ENCODE results near the gene ADGRD1.

Gene ADGRD1

DNA sequence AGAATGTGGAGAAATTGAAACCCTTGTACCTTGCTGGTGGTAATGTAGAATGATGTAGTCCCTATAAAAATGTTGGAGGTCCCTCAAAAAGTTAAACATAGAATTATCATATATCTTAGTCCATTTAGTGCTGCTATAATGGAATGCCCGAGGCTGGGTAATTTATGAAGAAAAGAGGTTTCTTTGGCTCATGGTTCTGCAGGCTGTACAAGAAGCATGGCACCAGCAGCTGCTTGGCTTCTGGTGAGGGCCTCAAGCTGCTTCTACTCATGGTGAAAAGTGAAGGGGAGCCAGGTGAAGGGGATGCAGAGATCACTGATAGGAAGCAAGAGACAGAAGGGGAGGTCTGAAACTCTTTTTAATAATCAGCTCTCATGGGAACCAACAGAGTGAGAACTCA, 233.9 kb downstream of the ADGRD1 start:
- in situ Hi-C loops (cut with HindIII; ENCODE audit: low sequenced_read_pairs) = no loop called here

DNA sequence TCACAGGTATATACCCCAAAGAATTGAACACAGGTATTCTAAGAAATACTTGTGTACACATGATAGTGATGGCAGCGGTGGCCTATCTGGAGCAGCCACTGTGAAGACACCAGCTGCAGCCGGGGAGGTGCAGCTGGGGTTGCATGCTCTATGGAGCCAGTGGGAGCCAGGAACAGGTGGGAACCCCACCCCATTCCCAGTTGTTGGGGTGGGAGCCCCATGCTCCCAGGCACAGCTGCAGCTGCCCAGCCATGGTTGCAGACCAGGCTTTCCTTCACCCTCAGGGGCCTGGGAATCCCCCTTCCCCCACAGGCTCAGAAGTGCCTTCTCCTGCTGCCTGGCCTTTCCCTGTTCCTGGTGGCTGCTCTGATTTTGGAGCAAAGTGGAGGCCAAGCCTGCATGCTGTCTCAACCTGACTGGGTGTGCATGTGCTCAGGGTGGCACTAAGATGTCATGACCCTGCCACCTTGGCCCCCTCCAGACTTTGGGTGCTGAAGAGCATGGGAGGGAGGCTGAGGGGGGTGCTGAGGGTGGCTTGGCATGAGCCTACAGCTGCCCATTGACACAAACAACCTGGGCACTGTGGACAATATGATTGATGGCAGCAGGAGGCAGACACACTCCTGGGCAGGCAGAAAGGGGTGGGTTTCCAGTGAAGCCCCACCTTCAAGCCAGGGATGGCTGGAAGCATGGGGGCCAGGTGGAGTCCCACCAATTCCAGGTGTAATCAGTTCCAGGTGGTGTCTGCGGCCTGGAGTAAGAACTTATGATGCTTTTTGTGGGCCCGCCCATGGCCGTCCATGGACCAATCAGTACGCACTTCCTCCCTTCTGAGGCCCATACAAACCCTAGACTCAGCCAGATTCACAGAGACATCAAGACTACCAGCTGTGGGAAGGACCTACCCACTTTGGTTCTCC, 234.7 kb downstream of the ADGRD1 start:
- in situ Hi-C loops (cut with HindIII; ENCODE audit: low sequenced_read_pairs) = no loop called here

DNA sequence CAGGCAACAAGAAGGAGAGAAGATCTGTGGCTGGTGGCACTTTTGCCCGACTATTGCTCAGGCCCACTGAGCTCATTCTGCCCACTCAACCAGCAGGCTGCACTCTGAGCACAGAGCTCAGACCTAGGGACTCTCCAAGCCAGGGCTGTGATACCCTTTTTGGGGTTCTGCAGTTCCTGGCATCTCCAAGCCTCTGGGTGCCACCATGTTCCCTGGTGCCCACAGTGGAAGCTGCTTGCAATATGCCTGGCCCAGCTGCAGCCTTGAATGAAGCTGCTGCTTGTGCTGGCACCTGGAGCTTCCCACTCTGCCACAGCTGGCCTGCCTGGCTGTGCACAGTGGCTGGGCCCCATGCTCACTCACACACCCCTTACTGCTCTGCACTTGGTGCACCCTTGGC, 236.1 kb downstream of the ADGRD1 start:
- in situ Hi-C loops (cut with HindIII; ENCODE audit: low sequenced_read_pairs) = no loop called here

- in situ Hi-C loops (cut with HindIII; ENCODE audit: low sequenced_read_pairs) = no loop called here
Observed at GRCh38 chr12:131190965-131191364, 237.3 kb downstream of the ADGRD1 start.
